GM12865 (cell line): ENCODE results near the gene FAM193A.
"Not testable (repeated sequence)": the region's sequence is repeated elsewhere in the genome, so short reads cannot be mapped to it uniquely, and the experiment has no call there.

Experiments used
- DNase-seq: peaks from one replicate; pipeline ENCODE4 v3.0.0; 2010; ENCODE audit warnings: low read depth
- H3K4me3 ChIP-seq: 2 replicates; pipeline ENCODE4 v1.5.1; 2011; ENCODE audit warnings: mild to moderate bottlenecking, low read depth, low read length, control low read depth
- TF ChIP-seq, protein P1 (sequence below): IDR thresholded peaks from 2 replicates; pipeline ENCODE4 v1.5.1; 2011; ENCODE audit warnings: low read length, control low read depth, low read depth, inconsistent platforms; ENCODE audit not compliant: insufficient read depth; ENCODE audit errors: missing control alignments

FAM193A gene

DNA sequence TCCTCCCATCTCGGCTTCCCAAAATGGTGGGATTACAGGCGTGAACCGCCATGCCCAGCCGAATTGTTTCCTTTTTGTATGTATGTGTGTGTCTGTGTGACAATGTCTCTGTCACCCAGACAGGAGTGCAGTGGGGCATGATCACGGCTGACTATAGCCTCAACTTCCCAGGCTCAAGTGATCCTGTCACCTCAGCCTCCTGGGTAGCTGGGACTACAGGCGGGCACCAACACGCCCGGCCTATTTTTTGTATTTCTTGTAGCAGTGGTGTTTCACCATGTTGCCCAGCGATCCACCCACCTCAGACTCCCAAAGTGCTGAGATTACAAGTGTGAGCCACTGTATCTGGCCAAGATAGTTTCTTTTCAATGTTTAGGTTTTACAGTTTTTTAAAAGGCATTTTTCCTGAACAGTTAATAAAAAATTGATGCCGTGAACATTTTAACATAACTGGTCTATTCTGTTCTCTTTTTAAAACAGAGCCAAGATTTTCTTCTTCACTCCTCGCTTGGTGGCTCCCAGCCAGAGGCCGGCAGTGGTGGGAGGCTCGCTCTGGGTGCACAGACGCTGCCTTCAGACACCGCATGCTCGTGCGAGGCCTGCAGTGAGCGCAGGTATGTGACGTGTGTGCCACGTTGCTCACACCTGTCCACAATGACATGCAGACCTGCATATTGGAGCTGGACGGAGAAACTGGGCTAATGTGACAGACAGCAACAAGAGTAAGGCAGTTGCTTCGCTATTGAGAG is 88.5 kb downstream of the FAM193A start:
- H3K4me3 ChIP-seq, result no peak overlapping the region
- DNase-seq, result no peak
- TF ChIP-seq, protein P1, sequence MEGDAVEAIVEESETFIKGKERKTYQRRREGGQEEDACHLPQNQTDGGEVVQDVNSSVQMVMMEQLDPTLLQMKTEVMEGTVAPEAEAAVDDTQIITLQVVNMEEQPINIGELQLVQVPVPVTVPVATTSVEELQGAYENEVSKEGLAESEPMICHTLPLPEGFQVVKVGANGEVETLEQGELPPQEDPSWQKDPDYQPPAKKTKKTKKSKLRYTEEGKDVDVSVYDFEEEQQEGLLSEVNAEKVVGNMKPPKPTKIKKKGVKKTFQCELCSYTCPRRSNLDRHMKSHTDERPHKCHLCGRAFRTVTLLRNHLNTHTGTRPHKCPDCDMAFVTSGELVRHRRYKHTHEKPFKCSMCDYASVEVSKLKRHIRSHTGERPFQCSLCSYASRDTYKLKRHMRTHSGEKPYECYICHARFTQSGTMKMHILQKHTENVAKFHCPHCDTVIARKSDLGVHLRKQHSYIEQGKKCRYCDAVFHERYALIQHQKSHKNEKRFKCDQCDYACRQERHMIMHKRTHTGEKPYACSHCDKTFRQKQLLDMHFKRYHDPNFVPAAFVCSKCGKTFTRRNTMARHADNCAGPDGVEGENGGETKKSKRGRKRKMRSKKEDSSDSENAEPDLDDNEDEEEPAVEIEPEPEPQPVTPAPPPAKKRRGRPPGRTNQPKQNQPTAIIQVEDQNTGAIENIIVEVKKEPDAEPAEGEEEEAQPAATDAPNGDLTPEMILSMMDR, result no peak

DNA sequence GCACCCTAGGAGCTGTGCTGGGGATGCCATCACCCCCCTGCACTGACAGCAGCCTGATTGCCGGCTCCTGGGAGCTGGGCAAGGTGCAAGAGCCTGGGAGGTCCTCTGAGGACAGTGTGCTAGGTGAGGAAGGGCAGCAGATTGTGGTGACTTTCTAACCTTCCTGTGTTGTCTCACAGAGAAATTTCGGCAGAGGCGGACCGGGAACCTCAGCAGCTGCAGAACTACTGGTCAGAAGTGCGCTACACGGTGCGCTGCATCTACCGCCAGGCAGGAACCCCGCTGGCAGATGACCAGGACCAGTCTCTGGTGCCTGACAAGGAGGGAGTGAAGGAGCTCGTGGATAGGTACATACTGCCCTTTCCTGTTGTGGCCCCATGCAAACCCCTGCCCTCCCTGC is 89.8 kb downstream of the FAM193A start:
- no peak overlapping the region for H3K4me3 ChIP-seq
- TF ChIP-seq, protein P1, result no peak
- DNase-seq, result no peak

DNA sequence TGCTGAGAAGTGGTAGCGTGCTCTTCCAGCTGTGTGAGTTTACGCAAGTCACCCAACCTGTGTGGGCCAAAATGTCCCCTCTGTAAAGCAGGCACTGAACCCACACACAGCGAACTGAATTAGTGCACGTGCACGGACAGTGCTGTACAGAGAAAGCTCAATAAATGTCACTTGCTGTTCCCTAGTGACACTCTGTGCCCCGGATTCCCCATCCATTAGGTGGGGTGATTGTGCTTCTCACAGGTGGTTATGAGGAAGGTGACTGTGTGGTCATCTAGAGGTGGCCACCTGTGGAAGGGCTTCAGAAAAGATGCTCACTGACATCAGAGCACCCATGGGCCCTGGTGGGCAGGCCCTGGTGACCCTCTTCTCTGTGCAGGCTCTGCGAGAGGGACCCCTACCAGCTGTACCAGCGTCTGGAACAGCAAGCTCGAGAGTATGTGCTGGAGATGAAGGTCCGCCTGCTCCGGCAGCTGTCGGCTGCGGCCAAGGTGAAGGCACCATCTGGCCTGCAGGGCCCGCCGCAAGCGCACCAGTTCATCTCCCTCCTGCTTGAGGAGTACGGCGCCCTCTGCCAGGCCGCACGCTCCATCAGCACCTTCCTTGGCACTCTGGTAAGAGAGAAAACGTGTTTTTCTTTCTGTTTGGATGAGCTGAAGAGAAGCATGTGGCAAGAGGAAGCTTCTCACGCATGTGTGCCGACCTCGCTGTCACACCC is 94.3 kb downstream of the FAM193A start:
- no peak overlapping the region for H3K4me3 ChIP-seq
- TF ChIP-seq, protein P1, result no peak
- peak; percentile 16 for DNase-seq

DNA sequence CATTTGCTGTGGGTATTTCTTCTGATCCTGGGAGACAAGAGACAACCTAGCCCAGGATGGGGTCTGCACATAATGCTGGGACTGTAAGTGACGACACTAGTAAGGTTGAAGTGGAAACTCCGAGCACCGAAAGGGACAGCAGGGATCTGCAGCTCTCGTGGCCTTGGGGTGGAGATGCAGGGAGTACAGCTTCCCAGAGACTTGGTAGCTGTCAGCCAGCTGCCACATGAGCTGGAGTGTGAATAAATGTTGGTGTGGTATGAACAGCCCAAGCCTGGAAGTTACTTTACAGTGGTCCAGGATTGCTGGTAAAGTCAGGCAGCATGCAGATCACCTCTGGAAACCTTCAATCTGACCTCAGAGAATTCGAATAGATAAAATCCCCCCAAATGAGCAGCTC is 97.6 kb downstream of the FAM193A start:
- no peak for DNase-seq
- TF ChIP-seq, protein P1, result no peak
- no peak overlapping the region for H3K4me3 ChIP-seq

DNA sequence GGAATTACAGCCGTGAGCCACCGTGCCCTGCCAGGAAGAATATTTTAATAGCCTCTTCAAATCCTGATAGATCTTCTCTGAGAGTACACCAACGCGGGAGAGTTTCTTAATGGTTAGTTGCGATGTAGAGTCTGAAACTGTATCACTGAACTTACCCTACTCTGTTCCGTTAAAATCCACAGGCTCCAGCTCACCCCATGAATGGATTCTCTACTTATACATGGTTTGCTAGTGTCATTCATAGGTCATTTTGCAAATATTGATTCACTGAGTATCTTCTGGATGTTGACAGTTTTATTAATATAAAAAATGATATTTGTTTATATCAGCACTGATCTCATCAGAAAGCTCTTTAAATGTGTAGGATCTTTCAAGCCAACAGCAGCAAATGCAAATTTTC is 99.9 kb downstream of the FAM193A start:
- DNase-seq, result no peak
- H3K4me3 ChIP-seq, result no peak overlapping the region
- TF ChIP-seq, protein P1, result no peak

DNA sequence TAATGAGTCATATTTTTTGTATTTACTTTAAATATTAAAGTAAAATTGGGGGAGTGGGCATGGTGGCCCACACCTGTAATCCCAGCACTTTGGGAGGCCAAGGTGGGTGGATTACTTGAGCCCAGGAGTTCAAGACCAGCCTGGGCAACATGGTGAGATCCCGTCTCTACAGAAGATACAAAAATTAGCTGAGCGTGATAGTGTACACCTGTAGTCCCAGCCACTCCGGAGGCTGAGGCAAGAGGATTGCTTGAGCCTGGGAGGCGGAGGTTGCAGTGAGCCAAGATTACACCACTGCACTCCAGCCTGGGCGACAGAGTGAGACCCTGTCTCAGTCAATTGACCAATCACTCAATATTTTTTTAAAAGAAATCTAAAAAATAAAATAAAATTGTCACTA is 100.5 kb downstream of the FAM193A start:
- not testable (repeated sequence) for H3K4me3 ChIP-seq, DNase-seq

DNA sequence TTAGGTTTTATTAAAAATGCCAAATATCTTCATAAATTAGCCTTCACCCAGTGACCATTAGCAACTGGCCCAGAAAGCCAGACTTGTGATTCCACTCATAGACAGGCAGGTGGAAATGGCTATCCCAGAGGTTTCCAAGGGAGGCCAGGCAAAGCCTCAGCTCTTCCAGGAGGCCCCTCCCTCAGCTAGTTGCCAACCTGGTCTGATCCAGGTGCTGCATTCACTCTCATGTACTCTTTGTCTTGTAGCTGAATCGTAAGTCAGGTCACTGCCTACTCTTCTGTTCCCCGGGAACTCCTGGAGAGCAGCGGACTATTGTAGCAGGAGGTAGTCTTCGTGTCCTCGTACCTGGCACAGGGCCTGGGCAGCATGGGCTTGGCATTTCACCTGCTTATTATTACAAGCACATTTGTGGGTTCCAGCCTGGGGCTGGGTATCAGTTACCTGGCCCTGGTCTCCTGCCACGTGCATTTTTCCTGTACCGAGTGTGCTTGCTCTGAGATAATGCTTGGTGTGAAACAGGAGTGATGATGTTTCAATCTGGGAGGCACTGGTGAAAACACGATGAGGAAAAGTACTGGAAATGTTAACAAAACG is 101.6 kb downstream of the FAM193A start:
- no peak for DNase-seq
- TF ChIP-seq, protein P1, result no peak
- no peak overlapping the region for H3K4me3 ChIP-seq
